Measurements from ENCODE around the gene ARL6IP4. TPM values are rescaled to one million over a fixed set of nuclear protein-coding genes. Genes with fewer than 3 reads are reported as not detected.

The ARL6IP4 gene
- total RNA-seq, 1 experiment from 2014 or later, result 132 TPM

DNA sequence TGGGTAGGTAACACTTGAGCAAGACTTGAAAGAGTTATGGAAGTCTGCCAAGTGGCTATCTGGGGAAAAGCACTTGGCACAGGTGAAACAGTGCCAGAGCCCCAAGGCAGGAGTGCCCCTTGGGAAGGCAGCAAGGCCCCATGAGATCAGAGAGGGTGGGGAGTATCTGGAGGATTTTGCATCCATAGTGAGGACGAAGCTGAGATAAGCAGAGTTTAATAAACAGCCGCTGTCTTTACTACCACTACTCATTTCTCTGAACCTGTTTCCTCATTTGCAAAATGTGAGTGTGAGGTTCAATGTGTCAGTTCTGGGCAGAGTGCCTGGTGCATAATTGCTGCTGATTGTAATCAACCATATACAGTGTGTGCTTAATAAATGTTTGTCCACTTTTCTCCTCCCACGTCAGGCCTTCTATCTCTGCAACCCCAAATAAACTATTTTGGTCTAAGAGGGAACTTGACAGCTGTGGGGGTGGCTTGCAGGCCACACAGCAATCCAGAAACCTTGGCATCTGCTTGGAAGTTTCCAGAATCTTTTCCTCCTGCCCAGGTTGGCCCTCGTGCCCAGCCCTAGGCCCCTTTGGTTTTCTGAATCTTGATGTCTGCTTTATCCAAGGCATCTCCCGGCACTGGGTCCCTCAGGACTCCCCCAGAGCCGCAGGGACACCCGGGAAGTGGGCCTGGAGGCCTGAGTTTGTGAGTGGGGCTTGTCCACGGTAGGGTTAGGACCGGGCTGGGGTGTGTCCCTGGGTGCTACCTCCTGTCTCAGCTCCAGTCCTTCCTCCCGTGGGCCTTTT is 18.8 kb upstream of the ARL6IP4 start:
- whole genome bisulfite sequencing (ENCODE audit: extremely low coverage, insufficient read length, low lambda C conversion rate), result no CpG with 5 or more reads among the region's 10 CpGs
- Histone ChIP-seq H2BK5ac (ENCODE audit: insufficient read length, low read length) (no peak overlapping the region), H3K4me1 (ENCODE audit: insufficient read depth, low read length) (no peaks in the 10 kb centered on the region), H3K27ac (ENCODE audit: insufficient read length, low read depth, low read length) (no peak overlapping the region), H3K4ac (ENCODE audit: low read depth, low read length) (no peak overlapping the region), H4K91ac (ENCODE audit: insufficient read length, low read depth, low read length) (no peak overlapping the region), H2BK20ac (ENCODE audit: low read depth, low read length, poor library complexity, severe bottlenecking) (no peak overlapping the region), H3T11ph (ENCODE audit: low read length) (no peak overlapping the region), H3K23me2 (ENCODE audit: insufficient read length, low read depth, low read length, poor library complexity, severe bottlenecking) (peaks cover 6% of the 10 kb centered on the region), H3K27me3 (ENCODE audit: insufficient read depth, low read length) (no peaks in the 10 kb centered on the region), H3K23ac (ENCODE audit: insufficient read length, low read depth, low read length) (no peak overlapping the region), H4K5ac (ENCODE audit: insufficient read length, low read depth, low read length) (no peak overlapping the region), H3K9ac (ENCODE audit: extremely low read depth, insufficient read length, low read length) (no peak overlapping the region), H2AFZ (ENCODE audit: low read length) (no peak overlapping the region), H3K56ac (ENCODE audit: insufficient read length, low read depth, low read length) (no peak overlapping the region), H3K79me2 (ENCODE audit: insufficient read depth, low read length) (no peaks in the 10 kb centered on the region), H4K20me1 (ENCODE audit: control insufficient read depth, insufficient read depth, insufficient read length) (no peaks in the 10 kb centered on the region), H3K79me1 (ENCODE audit: insufficient read depth, low read depth, low read length, poor library complexity, severe bottlenecking) (no peaks in the 10 kb centered on the region), H2BK120ac (ENCODE audit: low read depth, low read length, poor library complexity, severe bottlenecking) (no peak overlapping the region), H3K18ac (ENCODE audit: insufficient read length, low read depth, low read length) (no peak overlapping the region), H3K4me2 (ENCODE audit: insufficient read depth, insufficient read length, low read length) (no peak overlapping the region), H4K8ac (replicated peaks; ENCODE audit: insufficient read length, low read depth, low read length) (no peak overlapping the region), H3K9me3 (ENCODE audit: control insufficient read depth, low read depth, low read length) (no peaks in the 10 kb centered on the region), H2AK5ac (ENCODE audit: insufficient read length, low read length) (no peak overlapping the region), H2BK15ac (ENCODE audit: low read depth, low read length) (no peak overlapping the region), H3K14ac (ENCODE audit: insufficient read depth, low read length) (no peak overlapping the region), H2BK12ac (ENCODE audit: insufficient read length, low read depth, low read length) (no peak overlapping the region)
- H3K4me3 Mint-ChIP-seq, result no peak overlapping the region
- 0 out of 7 replicates have a peak, but pooled peaks cover 0 to 2% (median 0%) of the 10 kb centered on the region in 3 experiments for H3K36me3 Mint-ChIP-seq (ENCODE audit: insufficient read depth in 1 of 3, low read depth in 3 of 3)
- H3K27me3 Mint-ChIP-seq (ENCODE audit: low read depth), result peaks cover 19% of the 10 kb centered on the region
- TF ChIP-seq, protein P1, sequence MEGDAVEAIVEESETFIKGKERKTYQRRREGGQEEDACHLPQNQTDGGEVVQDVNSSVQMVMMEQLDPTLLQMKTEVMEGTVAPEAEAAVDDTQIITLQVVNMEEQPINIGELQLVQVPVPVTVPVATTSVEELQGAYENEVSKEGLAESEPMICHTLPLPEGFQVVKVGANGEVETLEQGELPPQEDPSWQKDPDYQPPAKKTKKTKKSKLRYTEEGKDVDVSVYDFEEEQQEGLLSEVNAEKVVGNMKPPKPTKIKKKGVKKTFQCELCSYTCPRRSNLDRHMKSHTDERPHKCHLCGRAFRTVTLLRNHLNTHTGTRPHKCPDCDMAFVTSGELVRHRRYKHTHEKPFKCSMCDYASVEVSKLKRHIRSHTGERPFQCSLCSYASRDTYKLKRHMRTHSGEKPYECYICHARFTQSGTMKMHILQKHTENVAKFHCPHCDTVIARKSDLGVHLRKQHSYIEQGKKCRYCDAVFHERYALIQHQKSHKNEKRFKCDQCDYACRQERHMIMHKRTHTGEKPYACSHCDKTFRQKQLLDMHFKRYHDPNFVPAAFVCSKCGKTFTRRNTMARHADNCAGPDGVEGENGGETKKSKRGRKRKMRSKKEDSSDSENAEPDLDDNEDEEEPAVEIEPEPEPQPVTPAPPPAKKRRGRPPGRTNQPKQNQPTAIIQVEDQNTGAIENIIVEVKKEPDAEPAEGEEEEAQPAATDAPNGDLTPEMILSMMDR (conservative IDR thresholded peaks at IDR 0.05), result no peak
- H3K9me3 Mint-ChIP-seq, result no peaks in the 10 kb centered on the region
- H3K4me1 Mint-ChIP-seq, result peaks cover 2 to 13% of the 10 kb centered on the region in 2 experiments
- DNase-seq, result no peak
- no peak overlapping the region for H3K27ac Mint-ChIP-seq
